H1 (cell line): ENCODE results near the gene EXOSC5. TPM values are rescaled to one million over a fixed set of nuclear protein-coding genes. Genes with fewer than 3 reads are reported as not detected.

Experiments used
- CEBPB ChIP-seq: IDR thresholded peaks from 2 replicates; pipeline ENCODE4 v1.6.1; 2012; ENCODE audit warnings: low read depth, low read length
- CTBP2 ChIP-seq: IDR thresholded peaks from 2 replicates; pipeline ENCODE4 v1.7.0; 2011; ENCODE audit warnings: borderline replicate concordance, mild to moderate bottlenecking, moderate library complexity, mixed read lengths, low read length; ENCODE audit not compliant: insufficient read depth, insufficient read length
- E2F6 ChIP-seq: IDR thresholded peaks from 2 replicates; pipeline ENCODE4 v1.6.1; 2012; ENCODE audit warnings: inconsistent platforms
- JUN ChIP-seq: IDR thresholded peaks from 2 replicates; pipeline ENCODE4 v1.6.1; 2011; ENCODE audit warnings: low read depth, mild to moderate bottlenecking, improper control_type of control experiment, low read length
- TAF1 ChIP-seq: IDR thresholded peaks from 2 replicates; pipeline ENCODE4 v1.6.1; 2011; ENCODE audit warnings: mild to moderate bottlenecking, low read depth, low read length
- polyA plus RNA-seq, 7 experiments: library from polyadenylated mRNA; depleted of rRNA in 3 of 7; stranded (reverse) in 5 of 7; unstranded in 2 of 7; fragments of >200 nt in 5 of 7; fragments of 200-250 nt in 2 of 7; gene quantifications; 1 replicate in 5 of 7; 2 replicates in 1 of 7; 4 replicates in 1 of 7; pipeline versions ENCODE4 v1.2.1 to v1.2.3, GENCODE V29; 2011 to 2013; ENCODE audit warnings: missing spikeins in 2 of 7, mixed read lengths in 2 of 7
- total RNA-seq: library from RNA; stranded (reverse); fragmentation: NEBNext Ultra II Directional; extraction: Animal tissue kit (Norgen Biotek cat#: 25700); gene quantifications from 2 replicates; pipeline ENCODE4 v1.2.1, GENCODE V29; 2021
- TF ChIP-seq, protein P1 (sequence below): IDR thresholded peaks from 2 replicates; pipeline ENCODE4 v1.6.1; 2011; ENCODE audit warnings: low read depth, mild to moderate bottlenecking, low read length; ENCODE audit not compliant: insufficient read depth

Gene EXOSC5
- total and polyA plus RNA-seq, 2 of the 8 experiments (the other 6 are each of a cell fraction or from before 2014, with no cell fraction given): 56.2 to 92.8 TPM

DNA sequence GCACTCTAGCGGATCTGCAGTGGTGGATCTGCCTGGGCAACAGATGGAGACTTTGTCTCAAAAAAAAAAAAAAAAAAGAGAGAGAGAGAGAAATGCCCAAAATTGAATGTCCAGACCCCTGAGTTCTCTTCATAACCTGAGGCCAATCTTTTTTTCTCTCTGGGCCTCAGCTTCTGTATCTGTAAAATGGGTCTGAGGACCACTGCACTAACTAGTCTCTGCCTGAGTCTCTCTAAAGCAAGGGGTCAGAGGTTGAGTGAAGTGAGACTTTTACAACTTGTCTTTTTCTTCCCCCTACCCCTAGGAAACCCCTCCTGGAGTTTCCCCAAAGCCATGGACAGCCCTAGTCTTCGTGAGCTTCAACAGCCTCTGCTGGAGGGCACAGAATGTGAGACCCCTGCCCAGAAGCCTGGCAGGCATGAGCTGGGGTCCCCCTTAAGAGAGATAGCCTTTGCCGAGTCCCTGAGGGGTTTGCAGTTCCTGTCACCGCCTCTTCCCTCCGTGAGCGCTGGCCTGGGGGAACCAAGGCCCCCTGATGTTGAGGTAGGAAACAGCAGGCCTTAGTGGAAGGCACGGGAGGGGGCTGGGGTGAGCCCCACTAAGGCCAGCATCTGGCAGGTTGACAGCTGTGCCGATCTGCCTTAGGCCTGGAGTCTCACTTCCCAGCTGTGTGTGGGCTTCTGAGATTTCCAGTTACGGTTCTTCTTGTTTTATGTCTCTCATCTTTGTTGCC lies 19.0 kb downstream of the EXOSC5 start (continued):
- TF ChIP-seq, protein P1, sequence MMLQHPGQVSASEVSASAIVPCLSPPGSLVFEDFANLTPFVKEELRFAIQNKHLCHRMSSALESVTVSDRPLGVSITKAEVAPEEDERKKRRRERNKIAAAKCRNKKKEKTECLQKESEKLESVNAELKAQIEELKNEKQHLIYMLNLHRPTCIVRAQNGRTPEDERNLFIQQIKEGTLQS: no peak
- TF ChIP-seq E2F6: no peak
- no peak for TF ChIP-seq CTBP2
- no peak for TF ChIP-seq CEBPB
- TF ChIP-seq TAF1: no peak
- TF ChIP-seq JUN: no peak
